Neutrophil (primary cell): Measurements from ENCODE around the gene DEPDC7.

Experiments
- H3K27ac ChIP-seq: fragments of 200-600 bp; sonication (generic); 2 replicates; pipeline ENCODE4 v1.5.1; 2016; ENCODE audit warnings: mild to moderate bottlenecking, moderate library complexity
- H3K27me3 ChIP-seq: fragments of 200-600 bp; sonication (generic); 2 replicates; pipeline ENCODE4 v1.6.0; 2016; ENCODE audit warnings: mild to moderate bottlenecking
- H3K36me3 ChIP-seq: fragments of 200-600 bp; sonication (generic); 2 replicates; pipeline ENCODE4 v1.5.1; 2017
- H3K4me1 ChIP-seq, 2 experiments: fragments of 200-600 bp in 1 of 2; sonication (generic) in 1 of 2; 1 replicate in 1 of 2; 2 replicates in 1 of 2; pipeline versions ENCODE4 v1.5.1 to v1.6.1; 2013 to 2016; ENCODE audit warnings: low read depth in 1 of 2, low read length in 1 of 2, mild to moderate bottlenecking in 1 of 2, moderate library complexity in 1 of 2; ENCODE audit not compliant: control insufficient read depth in 1 of 2, insufficient read depth in 1 of 2
- H3K4me3 ChIP-seq, 2 experiments: fragments of 200-600 bp in 1 of 2; sonication (generic) in 1 of 2; 1 replicate in 1 of 2; 2 replicates in 1 of 2; pipeline ENCODE4 v1.5.1; 2013 to 2016; ENCODE audit warnings: low read depth in 1 of 2, low read length in 1 of 2, mild to moderate bottlenecking in 1 of 2, moderate library complexity in 1 of 2
- H3K9me3 ChIP-seq: fragments of 200-600 bp; sonication (generic); 2 replicates; pipeline ENCODE4 v1.5.1; 2016
- CTCF ChIP-seq: fragments of 200-600 bp; sonication (generic); IDR thresholded peaks from 2 replicates; pipeline ENCODE4 v1.5.1; 2016; ENCODE audit warnings: antibody characterized with exemption

The DEPDC7 gene

GRCh38 chr11:33016654-33017053, 976 bp downstream of the DEPDC7 start:
- H3K9me3 ChIP-seq: no peaks in the 10 kb centered on the region
- no peak overlapping the region for H3K27ac ChIP-seq
- peaks cover 8 to 15% of the 10 kb centered on the region in 2 experiments for H3K4me1 ChIP-seq
- peaks cover 40% of the 10 kb centered on the region for H3K27me3 ChIP-seq
- no peaks in the 10 kb centered on the region for H3K36me3 ChIP-seq
- H3K4me3 ChIP-seq: peak overlapping the region; percentile 66
- TF ChIP-seq CTCF: no peak

- no peak for TF ChIP-seq CTCF
Measured at GRCh38 chr11:33017478-33017877, 1.8 kb downstream of the DEPDC7 start.

GRCh38 chr11:33017965-33018364, 2.3 kb downstream of the DEPDC7 start:
- H3K27me3 ChIP-seq: peaks cover 40% of the 10 kb centered on the region
- no peak for TF ChIP-seq CTCF

More at GRCh38 chr11:33017478-33017877, 1.8 kb downstream of the DEPDC7 start:
- Histone ChIP-seq H3K4me3 (no peak overlapping the region), H3K27ac (no peak overlapping the region), H3K27me3 (peaks cover 40% of the 10 kb centered on the region), H3K9me3 (no peaks in the 10 kb centered on the region), H3K36me3 (no peaks in the 10 kb centered on the region), H3K4me1 (peaks cover 8 to 15% of the 10 kb centered on the region in 2 experiments)

GRCh38 chr11:33018840-33019239, 3.2 kb downstream of the DEPDC7 start:
- Histone ChIP-seq H3K27ac (no peak overlapping the region), H3K36me3 (no peaks in the 10 kb centered on the region), H3K4me3 (no peak overlapping the region), H3K27me3 (peaks cover 37% of the 10 kb centered on the region), H3K4me1 (peaks cover 8 to 15% of the 10 kb centered on the region in 2 experiments), H3K9me3 (no peaks in the 10 kb centered on the region)
- no peak for TF ChIP-seq CTCF

More at GRCh38 chr11:33017965-33018364, 2.3 kb downstream of the DEPDC7 start:
- Histone ChIP-seq H3K4me3 (no peak overlapping the region), H3K9me3 (no peaks in the 10 kb centered on the region), H3K36me3 (no peaks in the 10 kb centered on the region), H3K27ac (no peak overlapping the region), H3K4me1 (peaks cover 8 to 15% of the 10 kb centered on the region in 2 experiments)

- H3K27ac ChIP-seq: no peak overlapping the region
- H3K36me3 ChIP-seq: no peaks in the 10 kb centered on the region
- TF ChIP-seq CTCF: no peak
- H3K4me1 ChIP-seq: peaks cover 3 to 4% of the 10 kb centered on the region in 2 experiments
- H3K9me3 ChIP-seq: no peaks in the 10 kb centered on the region
- H3K27me3 ChIP-seq: peaks cover 11% of the 10 kb centered on the region
- H3K4me3 ChIP-seq: no peak overlapping the region
Measured at GRCh38 chr11:33021501-33021900, 5.8 kb downstream of the DEPDC7 start.

GRCh38 chr11:33021937-33022336, 6.3 kb downstream of the DEPDC7 start:
- peaks cover 7% of the 10 kb centered on the region for H3K27me3 ChIP-seq
- no peaks in the 10 kb centered on the region for H3K4me1 ChIP-seq
- H3K36me3 ChIP-seq: no peaks in the 10 kb centered on the region
- no peak for TF ChIP-seq CTCF
- H3K4me3 ChIP-seq: no peak overlapping the region
- H3K9me3 ChIP-seq: no peaks in the 10 kb centered on the region
- H3K27ac ChIP-seq: no peak overlapping the region
